Skin of body (tissue), 2 donors: ENCODE measurements around the gene CPSF4L. TPM values are rescaled to one million over a fixed set of nuclear protein-coding genes. Genes with fewer than 3 reads are reported as not detected.

ENCODE experiments used
- DNase-seq: peaks from one replicate; lab custom pipeline; 2025; lab: John Stamatoyannopoulos, UW
- total RNA-seq: library from RNA; depleted of rRNA; stranded (reverse); fragments of >200 nt; gene quantifications from one replicate; pipeline ENCODE4 v1.2.3, GENCODE V29; 2014

CPSF4L gene
- total RNA-seq, 1 donor from 2014 or later, result not detected

- DNase-seq, result no peak
Measured at GRCh38 chr17:73203788-73204479, 57.7 kb downstream of the CPSF4L start.

DNA sequence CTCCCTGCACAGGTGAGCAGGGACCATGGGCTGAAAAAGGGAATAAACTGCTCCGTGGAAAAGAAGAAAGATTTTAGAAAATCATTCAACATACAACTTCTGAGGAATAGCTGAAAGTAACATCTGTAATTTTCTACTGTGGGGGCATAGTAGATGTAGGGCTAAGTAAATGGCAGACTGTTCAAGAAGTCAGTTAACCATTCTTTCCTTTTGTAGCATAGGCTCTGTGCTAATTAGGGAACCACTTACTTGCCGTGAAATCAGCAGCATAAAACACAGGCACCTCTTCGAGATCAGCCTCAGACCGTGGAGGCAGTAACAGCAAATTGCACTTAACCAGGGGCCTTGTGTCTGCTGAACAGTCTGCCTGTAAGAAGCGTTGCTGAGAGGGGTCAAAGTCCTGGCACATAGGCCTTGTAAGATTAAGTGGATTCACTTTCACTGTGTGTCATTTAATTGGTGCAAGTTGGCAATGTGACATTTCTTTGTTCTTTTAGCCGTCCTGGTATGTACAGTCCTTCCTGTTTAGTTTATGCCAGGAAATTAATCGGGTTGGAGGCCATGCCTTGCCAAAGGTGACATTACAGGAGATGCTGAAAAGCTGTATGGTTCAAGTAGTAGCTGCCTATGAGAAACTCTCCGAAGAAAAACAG lies 58.4 kb downstream of the CPSF4L start:
- peak; percentile 32 for DNase-seq

- DNase-seq, result no peak
Measured at GRCh38 chr17:73201215-73202069, 60.2 kb downstream of the CPSF4L start.

DNA sequence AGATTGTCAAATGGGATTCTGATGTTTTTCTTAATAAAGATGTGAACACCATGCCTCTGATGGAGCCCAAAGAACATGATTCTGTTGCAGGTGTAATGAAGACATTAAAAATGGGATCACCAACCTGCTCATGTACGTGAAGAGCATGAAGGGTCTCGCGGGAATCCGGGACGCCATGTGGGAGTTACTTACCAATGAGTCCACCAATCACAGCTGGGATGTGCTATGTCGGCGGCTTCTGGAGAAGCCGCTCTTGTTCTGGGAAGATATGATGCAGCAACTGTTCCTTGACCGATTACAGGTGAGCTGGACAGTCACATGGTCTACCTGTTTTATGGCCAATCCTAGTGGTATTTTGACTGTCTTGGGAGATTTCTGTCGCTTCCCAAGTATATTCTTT lies 61.2 kb downstream of the CPSF4L start:
- no peak for DNase-seq

- no peak for DNase-seq
Measured at GRCh38 chr17:73199751-73200317, 61.8 kb downstream of the CPSF4L start.

- DNase-seq, result no peak
Measured at GRCh38 chr17:73198930-73199260, 62.8 kb downstream of the CPSF4L start.

Other genes with a start within 250 kb of the CPSF4L start
- 22.0 TPM for gene SLC39A11, start 169.2 kb downstream of the CPSF4L start, total RNA-seq
- gene SSTR2, start 96.9 kb downstream of the CPSF4L start, total RNA-seq, result 0.89 TPM
- gene COG1, start 68.8 kb downstream of the CPSF4L start, total RNA-seq, result 15.4 TPM
- gene CDC42EP4, start 50.1 kb upstream of the CPSF4L start, total RNA-seq, result 36.4 TPM